Measurements from ENCODE around the gene CLPTM1. TPM values are rescaled to one million over a fixed set of nuclear protein-coding genes. Genes with fewer than 3 reads are reported as not detected.

The CLPTM1 gene
- total RNA-seq, 4 donors from 2014 or later = 86.2 to 137 (median 97.5) TPM

GRCh38 chr19:45009625-45010255 lies 54.6 kb downstream of the CLPTM1 start:
- no peak overlapping the region for H3K4me3 ChIP-seq
- H3K9me3 ChIP-seq = no peaks in the 10 kb centered on the region
- peaks cover 29% of the 10 kb centered on the region for H3K36me3 ChIP-seq
- WGBS = 96% methylated on average over 7 of the region's 9 CpGs
- H3K27me3 ChIP-seq = no peaks in the 10 kb centered on the region
- no peaks in the 10 kb centered on the region for H3K4me1 ChIP-seq
- no peak for TF ChIP-seq EP300 (IDR thresholded peaks at IDR 0.05)
- no peak for TF ChIP-seq POLR2A (IDR thresholded peaks at IDR 0.05)
- H3K27ac ChIP-seq = no peak overlapping the region
- no peak for DNase-seq (ENCODE audit: low spot score in 2 of 2)

DNA sequence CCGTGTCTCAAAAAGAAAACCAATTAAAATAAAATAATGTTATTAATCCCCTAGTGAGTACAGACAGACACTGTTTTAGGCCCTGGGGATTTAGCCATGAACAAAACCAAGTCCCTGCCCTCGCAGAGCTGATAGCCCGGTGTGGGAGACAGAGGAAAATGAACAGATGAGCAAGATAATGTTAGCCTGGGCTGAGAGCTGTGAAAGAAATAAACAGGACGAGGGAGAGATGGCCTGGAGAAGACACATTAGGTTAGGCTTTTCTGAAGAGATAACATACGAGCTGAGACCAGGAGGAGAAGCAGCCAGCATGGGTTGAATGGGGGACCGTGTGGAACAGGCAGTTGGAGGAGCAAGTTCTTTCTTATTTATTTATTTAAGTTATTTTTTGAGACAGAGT lies 55.1 kb downstream of the CLPTM1 start:
- peaks cover 33% of the 10 kb centered on the region for H3K36me3 ChIP-seq
- H3K4me1 ChIP-seq = no peaks in the 10 kb centered on the region
- no peak overlapping the region for H3K27ac ChIP-seq
- no peaks in the 10 kb centered on the region for H3K27me3 ChIP-seq
- H3K4me3 ChIP-seq = no peak overlapping the region
- no peak for DNase-seq (ENCODE audit: low spot score in 2 of 2)
- no peaks in the 10 kb centered on the region for H3K9me3 ChIP-seq
- WGBS = 72% methylated on average over 6 of the region's 6 CpGs
- no peak for TF ChIP-seq CTCF (IDR thresholded peaks at IDR 0.05)
- TF ChIP-seq POLR2A (IDR thresholded peaks at IDR 0.05) = no peak
- TF ChIP-seq EP300 (IDR thresholded peaks at IDR 0.05) = no peak
- no peak for TF ChIP-seq POLR2AphosphoS5 (IDR thresholded peaks at IDR 0.05)

DNA sequence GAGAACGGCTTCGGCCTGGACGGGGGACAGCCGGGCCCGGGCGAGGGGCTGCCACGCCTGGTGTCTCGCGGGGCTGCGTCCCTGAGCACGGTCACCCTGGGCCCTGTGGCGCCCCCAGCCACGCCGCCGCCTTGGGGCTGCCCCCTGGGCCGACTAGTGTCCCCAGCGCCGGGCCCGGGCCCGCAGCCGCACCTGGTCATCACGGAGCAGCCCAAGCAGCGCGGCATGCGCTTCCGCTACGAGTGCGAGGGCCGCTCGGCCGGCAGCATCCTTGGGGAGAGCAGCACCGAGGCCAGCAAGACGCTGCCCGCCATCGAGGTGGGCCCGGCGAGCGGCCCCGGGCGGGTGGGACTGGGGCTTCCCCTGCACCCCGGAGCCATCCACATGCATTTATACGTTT lies 56.8 kb downstream of the CLPTM1 start:
- Histone ChIP-seq H3K27ac (no peak overlapping the region), H3K4me3 (no peak overlapping the region), H3K9me3 (no peaks in the 10 kb centered on the region), H3K4me1 (peaks cover under 1% of the 10 kb centered on the region), H3K36me3 (peaks cover 33% of the 10 kb centered on the region), H3K27me3 (no peaks in the 10 kb centered on the region)
- WGBS = 87% methylated on average over 16 of the region's 42 CpGs
- TF ChIP-seq CTCF (IDR thresholded peaks at IDR 0.05) = no peak
- no peak for DNase-seq (ENCODE audit: low spot score in 2 of 2)

DNA sequence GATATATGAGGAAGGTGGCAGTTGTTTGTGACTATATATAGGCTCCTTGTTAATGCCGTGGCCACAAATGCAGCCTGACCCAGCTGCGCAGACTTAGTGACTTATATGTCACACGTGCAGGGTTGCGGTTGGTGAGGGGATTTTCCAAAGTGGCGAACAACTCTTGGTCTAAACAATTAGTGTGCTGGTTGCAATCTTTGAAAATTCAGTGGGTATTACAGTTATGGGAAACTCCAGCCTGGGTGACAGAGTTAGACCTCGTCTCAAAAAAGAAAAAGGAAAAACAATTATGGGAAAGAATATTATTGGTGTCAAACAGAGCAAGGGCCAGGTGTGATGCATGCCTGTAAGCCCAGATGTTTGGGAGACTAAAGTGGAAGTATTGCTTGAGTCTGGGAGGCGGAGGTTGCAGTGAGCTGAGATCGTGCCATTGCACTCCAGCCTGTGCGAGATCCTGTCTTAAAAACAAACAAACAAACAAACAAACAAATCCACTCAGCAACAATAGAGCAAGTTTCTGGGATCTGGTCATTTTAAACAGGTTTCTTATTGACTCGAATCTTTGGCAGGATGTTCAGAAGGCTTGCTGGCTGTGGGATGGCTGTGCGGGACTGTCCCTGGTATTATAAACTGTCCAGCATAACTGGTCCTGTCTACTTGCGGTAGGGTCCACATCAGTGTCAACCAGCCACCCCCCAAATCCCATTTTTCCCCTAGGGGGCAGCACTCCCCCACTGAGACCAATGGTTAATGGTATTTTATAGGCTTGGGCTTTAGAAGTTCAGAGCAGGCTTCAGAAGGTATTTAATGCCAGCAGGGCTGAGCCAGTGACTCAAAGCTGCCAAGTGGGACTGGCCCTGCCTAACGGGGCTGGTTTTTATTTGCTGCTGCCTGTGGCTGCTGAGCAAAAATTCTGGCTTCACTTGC lies 61.5 kb downstream of the CLPTM1 start:
- DNase-seq (ENCODE audit: low spot score in 2 of 2) = peak in 1 of 2 donors; percentile 82
- H3K4me1 ChIP-seq = peaks cover 3% of the 10 kb centered on the region
- 55% methylated on average over 13 of the region's 13 CpGs for WGBS
- no peak overlapping the region for H3K27ac ChIP-seq
- no peak overlapping the region for H3K4me3 ChIP-seq
- H3K36me3 ChIP-seq = peaks cover 37% of the 10 kb centered on the region
- peak; percentile 25 to 50 for TF ChIP-seq CTCF (IDR thresholded peaks at IDR 0.05)
- no peak for TF ChIP-seq POLR2AphosphoS5 (IDR thresholded peaks at IDR 0.05)
- no peaks in the 10 kb centered on the region for H3K9me3 ChIP-seq
- no peaks in the 10 kb centered on the region for H3K27me3 ChIP-seq

DNA sequence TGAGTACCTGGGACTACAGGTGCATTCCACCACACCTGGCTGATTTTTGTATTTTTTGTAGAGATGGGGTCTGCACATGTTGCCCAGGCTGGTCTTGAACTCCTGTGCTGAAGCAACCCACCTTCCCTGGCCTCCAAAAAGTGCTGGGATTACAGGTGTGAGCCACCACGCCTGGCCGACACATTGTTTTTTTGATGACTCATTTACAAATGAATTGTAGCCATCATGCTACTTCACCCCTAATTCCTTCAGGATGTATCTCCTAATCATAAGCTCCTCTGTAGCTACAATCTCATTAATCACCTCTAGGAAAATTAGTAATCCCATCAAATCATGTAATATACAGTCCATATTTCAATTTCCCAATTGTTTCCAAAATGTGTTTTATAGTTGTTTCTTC lies 64.0 kb downstream of the CLPTM1 start:
- Histone ChIP-seq H3K36me3 (peaks cover 18% of the 10 kb centered on the region), H3K4me3 (no peak overlapping the region)
- 89% methylated on average over 2 of the region's 2 CpGs for WGBS

More for the DNA sequence above, 64.0 kb downstream of the CLPTM1 start:
- TF ChIP-seq EP300 (IDR thresholded peaks at IDR 0.05) (no peak), POLR2A (IDR thresholded peaks at IDR 0.05) (no peak), CTCF (IDR thresholded peaks at IDR 0.05) (no peak), POLR2AphosphoS5 (IDR thresholded peaks at IDR 0.05) (no peak)
- Histone ChIP-seq H3K4me1 (peaks cover 3% of the 10 kb centered on the region), H3K27ac (no peak overlapping the region), H3K27me3 (no peaks in the 10 kb centered on the region), H3K9me3 (no peaks in the 10 kb centered on the region)
- no peak for DNase-seq (ENCODE audit: low spot score in 2 of 2)

All from suprapubic skin (tissue), 4 donors.